GM19328 (cell line): ENCODE data around the gene CDHR1.
A peak's percentile ranks its signal among the peaks of the same experiment; 100 is the strongest.
"Not testable (repeated sequence)": the region's sequence is repeated elsewhere in the genome, so short reads cannot be mapped to it uniquely, and the experiment has no call there.

Source experiments
- ATAC-seq: cut with Tn5 transposase; IDR thresholded peaks from one replicate; pipeline ENCODE4 v1.9.1; 2021; ENCODE audit warnings: mild to moderate bottlenecking, moderate library complexity; ENCODE audit not compliant: unreplicated experiment

The CDHR1 gene

DNA sequence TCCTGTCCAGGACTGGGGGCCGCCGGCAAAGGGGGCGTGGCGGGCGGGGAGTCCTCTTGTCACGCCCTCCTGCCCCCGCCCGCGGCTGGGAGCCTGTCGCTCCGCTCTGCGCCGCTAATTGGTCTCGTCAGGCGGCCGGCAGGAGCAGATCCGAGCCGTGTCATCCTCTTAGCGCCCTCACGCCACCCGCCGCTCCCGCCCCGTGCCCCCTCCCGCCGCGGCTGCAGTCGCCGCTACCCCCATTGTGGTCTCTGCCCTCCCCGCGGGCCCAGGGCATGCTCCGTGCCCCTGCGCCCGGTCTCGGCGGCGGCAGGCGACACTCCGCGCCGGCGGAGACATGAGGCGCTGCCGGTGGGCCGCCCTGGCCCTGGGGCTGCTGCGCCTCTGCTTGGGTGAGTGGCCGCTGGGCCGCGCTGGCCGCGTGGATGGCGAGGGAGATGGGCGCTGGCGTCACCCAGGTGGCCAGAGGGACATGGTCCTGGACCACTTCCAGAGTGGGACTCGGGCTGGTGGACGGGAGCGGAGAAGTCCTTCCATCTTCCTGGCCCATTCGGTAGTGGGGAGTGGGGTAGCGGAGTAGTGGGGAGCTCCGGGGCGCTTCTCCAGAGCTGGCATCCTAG lies at the start of gene CDHR1:
TSS of gene CDHR1 (plus strand) at position 114 of the 620 bp plus-strand sequence. CDS start at position 338, 224 bp downstream.
- ATAC-seq = peak; percentile 62

DNA sequence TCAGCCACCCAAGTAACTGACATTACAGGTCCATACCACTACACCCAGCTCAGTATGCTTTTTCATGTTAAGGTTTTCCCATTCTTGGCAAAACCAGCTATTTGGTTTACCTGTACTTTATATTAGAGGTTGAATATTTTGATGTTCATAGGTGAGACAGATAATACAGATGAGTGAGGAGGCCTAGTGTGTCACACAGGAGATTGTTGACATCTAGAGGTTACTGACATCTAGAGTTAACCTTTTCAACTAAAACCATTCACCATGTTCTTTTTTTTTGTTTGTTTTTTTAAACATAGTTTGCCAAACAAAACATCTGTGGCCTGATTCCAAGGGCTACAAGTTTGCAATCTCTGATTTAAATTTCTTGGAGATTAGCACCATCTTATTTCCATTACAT lies 47.0 kb upstream of the CDHR1 start:
- ATAC-seq = no peak

DNA sequence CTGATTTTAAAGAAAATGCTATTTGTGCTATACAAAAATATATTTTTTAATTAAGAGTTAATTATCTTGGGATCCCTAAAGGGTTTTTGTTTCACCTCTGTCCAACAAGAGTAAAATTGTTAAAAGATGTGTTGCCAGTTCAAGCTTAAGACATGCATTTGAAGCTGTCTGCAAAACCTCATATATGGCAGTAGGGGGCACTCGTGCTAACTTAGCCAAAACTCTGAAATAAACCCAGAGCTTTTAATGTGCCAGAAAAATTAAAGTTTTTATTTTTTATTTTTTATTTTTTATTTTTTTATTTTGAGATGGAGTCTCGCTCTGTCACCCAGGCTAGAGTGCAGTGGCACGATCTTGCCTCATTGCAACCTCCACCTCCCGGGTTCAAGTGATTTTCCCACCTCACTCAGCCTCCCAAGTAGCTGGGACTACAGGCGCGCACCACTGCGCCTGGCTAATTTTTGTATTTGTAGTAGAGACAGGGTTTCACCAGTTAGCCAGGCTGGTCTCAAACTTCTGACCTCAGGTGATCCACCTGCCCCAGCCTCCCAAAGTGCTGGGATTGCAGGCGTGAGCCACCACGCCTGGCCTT lies 46.2 kb upstream of the CDHR1 start:
- not testable (repeated sequence) for ATAC-seq

DNA sequence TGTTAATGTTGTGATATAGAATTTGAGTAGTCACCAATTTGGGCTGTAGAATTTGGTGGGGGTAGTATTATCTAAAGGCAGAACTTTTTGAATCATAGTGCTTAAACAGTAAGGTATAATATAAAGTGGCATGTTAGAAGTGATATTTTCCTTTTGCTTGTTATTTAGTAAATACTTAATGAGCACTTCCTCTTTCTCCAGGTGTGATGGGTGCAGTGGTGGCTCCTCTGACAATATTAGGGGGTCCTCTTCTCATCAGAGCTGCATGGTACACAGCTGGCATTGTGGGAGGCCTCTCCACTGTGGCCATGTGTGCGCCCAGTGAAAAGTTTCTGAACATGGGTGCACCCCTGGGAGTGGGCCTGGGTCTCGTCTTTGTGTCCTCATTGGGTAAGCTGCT lies 44.5 kb upstream of the CDHR1 start:
- no peak for ATAC-seq

DNA sequence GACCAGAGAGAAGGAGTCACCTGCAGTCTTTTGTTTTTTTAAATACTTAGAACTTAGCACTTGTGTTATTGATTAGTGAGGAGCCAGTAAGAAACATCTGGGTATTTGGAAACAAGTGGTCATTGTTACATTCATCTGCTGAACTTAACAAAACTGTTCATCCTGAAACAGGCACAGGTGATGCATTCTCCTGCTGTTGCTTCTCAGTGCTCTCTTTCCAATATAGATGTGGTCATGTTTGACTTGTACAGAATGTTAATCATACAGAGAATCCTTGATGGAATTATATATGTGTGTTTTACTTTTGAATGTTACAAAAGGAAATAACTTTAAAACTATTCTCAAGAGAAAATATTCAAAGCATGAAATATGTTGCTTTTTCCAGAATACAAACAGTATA lies 41.6 kb upstream of the CDHR1 start:
- no peak for ATAC-seq

DNA sequence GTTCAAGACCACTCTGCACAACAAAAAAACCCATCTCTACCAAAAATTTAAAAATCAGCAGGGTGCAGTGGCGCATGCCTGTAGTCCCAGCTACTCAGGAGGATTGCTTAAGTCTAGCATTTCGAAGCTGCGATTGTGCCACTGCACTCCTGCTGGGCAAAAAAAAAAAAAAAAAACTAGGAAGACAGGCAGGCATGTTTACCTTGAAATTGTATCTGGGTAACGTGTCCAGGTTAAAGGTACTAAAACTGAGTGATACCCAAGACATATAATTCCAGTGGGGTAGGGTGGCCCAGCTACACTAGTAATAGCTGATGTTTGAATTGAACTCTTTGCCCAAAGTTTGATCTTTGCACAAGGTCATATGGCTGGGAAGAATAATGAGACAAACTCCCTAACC lies 38.8 kb upstream of the CDHR1 start:
- no peak for ATAC-seq

DNA sequence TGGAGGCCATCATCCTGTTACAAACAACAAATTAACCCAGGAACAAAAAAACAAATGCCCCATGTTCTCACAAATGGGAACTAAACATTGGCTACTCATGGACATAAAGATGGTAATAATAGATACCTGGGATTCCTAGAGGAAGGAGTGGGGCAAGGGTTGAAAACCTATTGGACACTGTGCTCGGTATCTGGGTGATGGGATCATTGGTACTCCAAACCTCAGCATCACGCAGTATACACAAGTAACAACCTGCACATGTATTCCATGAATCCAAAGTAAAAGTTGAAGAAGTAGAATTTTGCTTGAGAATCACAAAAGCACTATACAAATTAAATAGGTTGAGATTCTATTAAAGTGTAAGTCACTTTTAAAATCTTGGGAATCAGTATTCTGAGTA lies 38.3 kb upstream of the CDHR1 start:
- ATAC-seq = no peak

DNA sequence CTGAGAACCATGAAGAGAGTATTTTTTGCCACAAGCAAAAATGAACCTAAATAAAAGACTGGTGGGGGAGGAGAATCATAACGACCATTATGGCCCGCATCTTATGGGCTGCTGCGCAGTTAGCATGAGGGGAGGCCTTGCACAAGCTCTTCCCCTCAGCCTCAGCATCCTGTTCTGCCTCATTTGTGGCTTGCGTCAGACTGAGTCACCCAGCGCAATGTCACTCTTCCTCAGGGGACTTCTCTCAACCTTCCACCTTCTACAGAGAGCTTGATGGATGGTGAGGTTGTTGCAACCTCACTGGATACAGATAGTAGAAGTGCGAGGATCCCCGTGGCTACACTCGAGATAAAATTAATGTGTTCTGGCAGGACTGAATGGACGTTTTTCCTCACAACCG lies 37.6 kb upstream of the CDHR1 start:
- no peak for ATAC-seq

DNA sequence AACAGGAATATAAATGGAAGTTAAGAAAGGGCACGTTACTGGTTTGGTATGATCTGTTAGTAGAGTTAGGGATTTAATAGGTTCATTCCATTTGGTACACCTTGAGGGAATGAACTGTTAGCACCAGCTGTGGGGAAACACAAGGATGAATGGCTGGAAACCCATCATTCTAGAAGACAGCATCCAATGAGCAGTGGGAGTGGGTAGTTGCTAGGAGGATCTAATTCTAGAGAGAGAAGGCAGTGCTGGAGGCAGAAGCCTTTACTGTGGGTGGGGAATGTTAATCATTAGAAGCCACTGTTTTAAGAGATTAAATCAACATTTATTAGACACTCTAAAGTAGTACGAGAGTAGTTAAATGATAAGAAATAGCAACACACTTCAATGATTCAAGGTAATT lies 36.3 kb upstream of the CDHR1 start:
- no peak for ATAC-seq

DNA sequence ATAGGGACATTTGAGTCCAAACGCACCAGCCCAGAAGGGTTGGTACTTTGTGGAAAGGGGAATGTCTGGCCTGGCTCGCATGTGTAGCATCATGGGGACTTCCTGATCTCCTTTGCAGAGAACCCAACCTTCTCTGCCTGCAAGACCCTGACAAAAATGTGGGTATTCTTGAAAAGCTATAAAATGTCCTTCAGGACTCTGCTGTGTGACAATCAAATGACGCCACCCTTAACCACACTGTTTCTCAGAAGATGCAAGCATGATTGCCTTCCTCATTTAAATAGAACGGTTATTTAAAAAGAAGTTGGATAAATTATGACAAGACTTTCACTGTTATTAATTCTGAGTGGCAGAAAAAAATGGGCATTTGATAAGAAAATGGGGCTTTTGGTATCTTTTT lies 35.8 kb upstream of the CDHR1 start:
- no peak for ATAC-seq

DNA sequence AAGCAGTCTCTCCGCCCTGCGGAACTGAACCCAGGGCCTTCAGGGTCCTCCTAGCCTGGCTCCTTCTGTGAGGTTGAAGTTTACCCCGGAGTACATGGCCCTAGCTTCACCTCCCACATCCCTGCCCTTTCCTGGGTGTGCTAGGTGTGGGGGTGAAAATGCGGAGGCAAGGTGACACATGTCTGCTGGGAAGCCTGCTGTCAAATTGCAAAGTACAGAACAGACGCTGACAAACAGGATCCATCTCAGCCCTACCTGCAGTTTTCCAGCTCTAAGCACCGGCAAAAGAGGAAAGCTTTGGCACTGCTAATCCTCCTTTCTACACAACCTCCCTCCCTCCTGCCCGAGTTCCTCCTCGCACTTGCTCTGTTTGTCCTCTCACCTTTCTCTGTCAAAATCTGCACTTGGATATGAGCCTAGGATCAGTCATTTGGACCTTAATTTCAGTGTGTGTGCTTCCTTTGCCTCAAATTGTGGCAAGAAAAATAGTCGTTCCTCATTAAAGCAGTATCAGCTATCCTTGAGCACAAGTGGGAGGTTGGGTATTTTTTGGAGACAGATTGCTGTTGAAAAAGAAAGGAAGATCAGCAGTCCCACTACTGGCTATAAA lies 35.2 kb upstream of the CDHR1 start:
- ATAC-seq = no peak

DNA sequence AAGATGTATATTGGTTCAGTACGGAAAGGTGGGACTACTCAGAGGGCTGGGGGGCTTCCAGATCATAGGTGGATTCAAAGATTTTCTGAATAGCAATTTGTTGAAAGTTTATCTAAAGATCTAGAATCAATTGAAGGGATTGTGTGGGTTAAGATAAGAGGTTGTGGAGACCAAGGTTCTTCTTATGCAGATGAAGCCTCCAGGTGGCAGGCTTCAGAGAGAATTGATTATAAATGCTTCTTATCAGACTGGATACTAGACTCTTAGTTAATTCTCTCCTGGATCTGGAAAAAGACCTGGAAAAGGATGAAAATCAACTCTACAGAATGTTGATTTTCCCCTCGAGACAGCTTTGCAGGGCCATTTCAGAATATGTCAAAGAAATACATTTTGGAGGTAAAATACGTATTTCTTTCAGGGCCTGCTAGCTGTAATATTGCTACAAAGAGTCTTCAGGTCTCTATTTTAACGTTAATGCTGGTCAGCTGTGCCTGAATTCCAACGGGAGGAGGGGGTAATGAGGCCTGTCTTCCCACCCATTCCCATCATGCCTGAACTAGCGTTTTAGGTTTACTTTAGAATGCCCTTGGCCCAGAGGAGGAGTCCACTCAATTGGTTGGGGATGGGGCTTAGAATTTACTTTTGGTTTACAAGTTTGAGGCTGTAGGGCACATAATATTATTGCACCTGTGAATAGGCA lies 33.5 kb upstream of the CDHR1 start:
- ATAC-seq = no peak

DNA sequence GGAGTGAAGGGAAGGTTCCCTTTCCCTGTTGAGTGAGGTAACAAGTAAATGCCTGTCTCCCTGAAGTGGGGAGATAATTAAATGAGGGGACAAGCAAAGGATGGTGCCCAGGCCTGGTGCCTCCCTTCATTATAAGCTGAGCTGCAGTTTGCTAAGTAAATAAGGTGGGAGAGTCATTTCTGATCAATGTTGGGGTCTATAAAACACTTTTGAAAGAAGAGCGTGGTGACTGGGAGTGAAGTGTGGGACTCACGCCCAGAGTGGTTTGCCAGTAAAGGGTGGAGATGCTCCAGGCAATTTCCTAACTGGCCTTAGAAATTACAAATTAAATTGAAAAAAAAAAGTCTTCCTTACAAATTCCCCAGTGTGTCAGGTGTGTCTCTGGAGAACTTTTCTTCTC lies 30.3 kb upstream of the CDHR1 start:
- no peak for ATAC-seq

DNA sequence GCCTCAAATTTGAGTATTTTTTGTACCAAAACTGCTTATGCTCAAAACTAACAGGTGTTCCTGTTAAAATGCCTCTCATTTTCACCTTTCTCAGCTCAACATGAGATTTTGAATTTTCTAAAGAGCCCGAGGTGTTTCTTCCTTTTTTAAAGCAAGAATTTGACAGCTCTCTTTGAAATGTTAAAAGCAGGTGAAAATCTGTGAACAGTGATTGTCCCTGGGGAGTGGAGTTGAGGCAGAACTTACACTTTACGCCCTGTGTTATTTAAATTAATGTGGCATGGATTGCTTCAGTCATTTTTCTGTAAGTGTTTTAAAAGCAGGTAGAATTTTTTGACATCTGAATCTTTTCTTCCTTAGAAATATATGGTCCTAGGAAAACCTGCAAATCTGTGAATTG lies 29.9 kb upstream of the CDHR1 start:
- ATAC-seq = no peak

DNA sequence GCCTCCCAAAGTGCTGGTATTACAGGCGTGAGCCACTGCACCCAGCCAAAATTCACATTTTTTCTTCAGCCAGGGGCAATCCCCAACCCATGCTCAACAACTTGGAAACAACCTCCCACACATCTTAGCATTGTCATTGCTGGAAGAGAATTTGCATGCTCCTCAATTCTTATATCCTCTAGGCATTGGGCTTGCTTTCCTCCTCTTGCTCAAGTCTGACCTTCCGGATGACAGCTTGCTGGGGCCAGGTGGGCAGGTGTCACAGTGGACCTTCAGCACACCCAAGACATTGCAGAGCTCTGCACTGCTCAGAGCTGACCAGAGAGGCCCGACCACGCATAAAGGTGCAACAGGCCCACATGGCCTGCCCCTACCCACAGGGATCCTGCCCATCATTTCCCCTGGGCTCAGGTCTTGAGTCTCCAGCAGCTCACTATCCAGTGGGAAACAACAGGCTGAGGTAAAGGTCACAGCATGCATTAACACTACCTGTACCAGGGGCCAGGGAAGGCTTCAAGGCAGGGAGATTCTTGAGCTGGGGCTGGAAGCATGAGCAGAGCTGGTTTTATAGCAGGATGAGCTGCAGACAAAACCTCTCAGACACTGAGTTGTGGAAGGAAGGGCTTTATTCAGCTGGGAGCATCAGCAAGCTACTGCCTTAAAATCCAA lies 27.6 kb upstream of the CDHR1 start:
- ATAC-seq = no peak

DNA sequence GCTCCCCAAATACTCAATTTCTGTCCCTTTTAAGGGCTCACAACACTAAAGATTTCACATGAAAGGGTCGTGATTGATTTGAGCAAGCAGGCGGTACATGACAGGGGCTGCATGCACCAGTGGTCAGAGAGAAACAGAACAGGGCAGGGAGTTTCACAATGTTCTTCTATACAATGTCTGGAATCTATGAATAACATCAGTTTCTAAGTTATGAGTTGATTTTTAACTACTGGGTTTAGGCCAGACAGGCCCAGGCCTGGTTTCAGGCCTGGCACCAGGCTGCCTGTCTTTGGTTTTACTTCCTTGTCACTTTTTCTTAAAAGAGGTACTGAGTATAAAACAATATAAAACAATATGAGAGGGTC lies 27.1 kb upstream of the CDHR1 start:
- not testable (repeated sequence) for ATAC-seq

DNA sequence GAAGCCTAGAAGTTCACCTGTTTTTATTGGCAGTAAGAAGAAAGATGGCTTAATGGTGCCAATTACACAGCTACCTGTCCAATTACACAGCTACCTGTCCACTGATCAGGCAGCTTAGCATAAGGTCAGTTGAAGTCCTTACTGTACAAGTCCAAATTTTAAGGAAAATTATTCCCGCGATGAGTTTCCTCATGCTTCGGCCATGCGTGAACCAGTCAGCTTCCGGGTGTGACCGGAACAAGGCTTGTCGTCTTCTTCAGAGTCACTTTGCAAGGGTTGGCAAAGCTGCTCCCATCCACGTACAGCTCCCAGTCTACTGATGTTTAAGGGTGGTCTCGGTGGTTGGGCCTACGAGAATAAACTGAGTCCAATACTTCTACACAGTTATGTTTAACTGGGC lies 26.0 kb upstream of the CDHR1 start:
- ATAC-seq = not testable (repeated sequence)

DNA sequence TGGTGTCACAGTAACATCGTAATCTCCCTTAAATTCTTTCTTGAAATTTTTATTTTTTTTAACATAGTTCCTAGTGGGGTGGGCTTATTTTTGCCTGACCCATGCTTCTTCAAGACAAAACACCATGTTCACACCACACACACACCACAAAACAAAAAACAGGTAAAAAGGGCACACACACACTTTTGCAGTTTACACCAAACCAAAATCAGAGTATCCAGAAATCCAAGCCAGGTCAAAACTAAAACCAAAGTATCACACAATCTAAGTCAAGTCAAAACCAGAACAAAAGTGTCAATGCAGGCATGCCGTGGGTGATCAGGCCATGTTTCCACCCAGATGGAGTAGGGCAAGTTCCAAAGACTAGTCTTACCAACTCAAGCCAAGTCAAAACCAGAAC lies 23.1 kb upstream of the CDHR1 start:
- ATAC-seq = not testable (repeated sequence)

DNA sequence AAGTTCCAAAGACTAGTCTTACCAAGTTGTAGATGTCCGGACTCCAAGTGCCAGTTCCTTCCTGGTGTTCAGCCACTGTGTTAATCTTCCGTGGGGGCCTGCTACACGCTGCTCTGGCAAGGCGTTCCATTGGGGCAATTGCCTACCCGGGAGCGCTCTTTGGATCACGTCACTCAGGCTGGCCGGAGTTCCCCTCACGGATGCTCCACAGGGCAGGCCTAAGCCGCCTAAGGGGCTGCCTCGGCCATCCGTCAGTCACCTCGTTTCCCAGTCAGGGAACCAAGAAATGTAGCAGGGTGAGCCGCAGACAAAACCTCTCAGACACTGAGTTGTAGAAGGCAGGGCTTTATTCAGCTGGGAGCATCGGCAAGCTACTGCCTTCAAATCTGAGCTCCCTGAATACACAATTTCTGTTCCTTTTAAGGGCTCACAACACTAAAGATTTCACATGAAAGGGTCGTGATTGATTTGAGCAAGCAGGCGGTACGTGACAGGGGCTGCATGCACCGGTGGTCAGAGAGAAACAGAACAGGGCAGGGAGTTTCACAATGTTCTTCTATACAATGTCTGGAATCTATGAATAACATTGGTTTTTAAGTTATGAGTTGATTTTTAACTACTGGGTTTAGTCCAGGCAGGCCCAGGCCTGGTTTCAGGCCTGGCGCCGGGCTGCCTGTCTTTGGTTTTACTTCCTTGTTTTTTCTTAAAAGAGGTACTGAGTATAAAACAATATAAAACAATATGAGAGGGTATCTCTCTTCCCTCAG lies 22.5 kb upstream of the CDHR1 start:
- not testable (repeated sequence) for ATAC-seq

DNA sequence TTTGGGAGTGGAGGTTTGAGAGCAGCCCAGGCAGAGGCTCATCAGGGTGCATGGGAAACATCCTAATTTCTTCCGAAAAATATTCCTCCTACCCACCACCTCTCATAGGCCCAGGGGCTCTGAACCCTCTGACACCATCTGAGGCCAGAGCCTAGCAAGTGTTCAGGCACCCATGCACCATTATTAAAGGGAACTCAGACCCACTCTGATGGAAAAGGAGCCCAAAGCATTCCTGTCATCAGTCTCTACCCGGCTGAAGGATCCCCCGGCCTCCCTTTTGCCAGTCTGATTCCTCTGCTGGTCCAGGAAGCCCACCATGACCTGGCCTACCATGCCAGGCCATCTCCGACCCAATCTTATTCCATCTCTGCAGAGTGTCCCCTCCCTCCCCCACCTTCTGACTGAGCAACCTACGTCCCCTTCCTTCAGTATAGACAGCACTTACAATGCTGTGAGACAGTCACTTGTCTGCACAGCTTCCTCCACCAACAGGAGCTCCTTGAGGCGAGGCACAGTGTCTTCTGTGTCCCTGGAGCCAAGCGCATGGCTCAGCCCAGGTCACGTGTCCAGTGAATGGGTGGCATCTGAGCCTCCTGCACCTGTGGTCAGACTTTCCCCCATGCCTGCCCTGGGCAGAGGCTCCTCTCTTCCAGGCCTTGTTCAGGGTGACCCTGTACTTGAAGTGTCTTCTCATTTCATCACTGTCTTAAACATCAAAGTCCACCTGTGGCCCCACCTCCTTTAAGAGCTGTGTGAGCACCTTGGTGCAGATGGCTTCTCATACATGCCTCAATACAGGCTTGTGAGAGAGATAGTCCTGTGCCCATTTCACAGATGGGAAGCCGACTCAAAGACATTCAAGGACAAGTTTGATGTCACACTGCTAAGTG lies 21.6 kb upstream of the CDHR1 start:
- ATAC-seq = no peak
